ENCODE results near the gene HOXC11.

Gene HOXC11

DNA sequence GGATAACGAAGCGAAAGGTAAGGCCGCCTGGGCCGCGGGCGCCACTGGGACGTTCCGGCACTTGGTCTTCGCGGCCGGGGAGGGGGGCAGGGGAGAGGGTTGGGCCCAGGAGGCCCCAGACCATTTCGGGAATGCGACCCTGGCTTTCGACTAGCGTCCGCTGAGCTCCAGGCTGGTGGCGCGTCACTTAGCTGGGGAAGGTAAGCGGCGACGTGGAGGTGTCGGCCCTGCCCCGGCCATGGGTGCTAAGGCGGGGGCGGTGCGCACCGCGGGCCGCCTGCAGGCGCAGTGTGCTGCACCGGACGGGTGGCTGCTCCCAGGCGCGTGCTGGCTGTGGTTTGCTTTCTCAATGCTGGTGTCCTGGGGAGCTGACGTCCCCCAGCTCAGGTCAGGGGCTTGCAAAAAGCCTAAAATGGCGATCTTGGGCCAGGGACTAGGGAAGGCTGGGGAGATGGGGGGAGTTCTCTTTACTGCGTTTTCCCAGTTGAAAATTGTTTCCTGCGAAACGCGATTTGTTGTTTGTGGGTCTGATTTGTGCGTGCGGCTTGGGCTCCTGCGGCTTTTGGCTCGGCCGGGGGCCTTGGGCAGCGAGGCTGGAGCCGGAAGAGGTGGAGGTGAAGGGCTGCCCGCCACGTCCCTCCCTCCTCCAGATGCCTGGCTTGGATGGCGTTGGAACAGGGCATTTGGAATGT is 13.2 kb downstream of the HOXC11 start:
- DNase-seq: no peak

DNA sequence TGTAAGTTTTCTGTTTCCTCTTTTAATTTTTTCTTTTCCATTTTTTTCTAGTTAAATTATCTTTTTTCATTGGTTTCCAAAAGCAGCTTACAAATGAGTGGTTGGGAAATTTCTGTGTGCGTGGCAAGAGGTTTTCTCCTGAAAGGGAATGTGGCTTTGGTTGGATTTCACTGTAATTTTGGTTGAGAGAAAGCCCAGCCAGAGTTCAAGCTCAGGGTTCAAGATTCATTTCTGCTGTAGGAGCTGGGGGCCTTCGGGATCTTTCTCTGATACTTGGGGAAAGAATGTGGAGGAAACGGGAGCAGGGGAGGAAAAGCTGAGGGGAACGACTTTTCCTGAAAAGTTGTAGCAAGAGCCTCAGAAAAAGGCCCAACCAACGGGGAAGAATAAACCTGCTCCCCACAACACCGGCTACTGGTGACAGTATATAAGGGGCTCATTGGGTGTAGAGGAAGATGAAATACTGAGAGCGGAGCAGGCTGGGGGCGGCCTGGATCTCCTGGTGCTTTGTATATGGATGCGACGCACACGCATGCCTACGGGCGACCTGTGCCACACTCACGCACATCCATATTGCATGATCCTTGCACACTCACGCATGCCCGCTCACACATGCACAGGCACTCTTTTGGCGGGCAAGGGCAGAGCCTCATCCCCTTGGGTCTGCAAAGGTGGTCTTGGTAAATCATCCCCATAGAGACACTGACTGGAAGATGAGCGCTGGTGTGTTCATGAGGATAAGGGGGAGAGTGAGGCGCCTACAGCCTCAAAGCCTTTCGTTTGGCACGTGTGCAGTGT is 14.0 kb downstream of the HOXC11 start:
- no peak for DNase-seq

DNA sequence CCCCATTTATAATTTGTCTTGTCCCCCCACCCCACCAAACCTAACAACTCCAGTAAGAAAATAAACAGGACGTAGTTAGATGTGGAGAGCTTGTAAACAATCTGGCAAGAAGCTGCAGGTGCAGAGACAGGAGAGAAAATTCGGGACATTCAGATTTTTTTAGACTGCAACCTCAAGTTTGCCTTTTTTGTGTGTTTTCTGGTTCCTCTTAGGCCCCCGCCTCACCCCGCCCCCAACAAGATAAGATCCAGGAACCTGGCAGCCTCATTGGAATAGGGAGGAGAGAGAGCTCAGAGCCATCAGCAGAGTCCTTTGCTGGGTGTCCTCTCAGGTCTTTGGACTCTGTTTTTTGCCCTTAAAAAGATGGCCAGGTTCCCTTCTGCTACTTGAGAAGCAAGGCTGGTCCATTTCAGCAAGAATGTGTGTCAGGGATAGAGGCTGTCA is 14.9 kb downstream of the HOXC11 start:
- DNase-seq: no peak

DNA sequence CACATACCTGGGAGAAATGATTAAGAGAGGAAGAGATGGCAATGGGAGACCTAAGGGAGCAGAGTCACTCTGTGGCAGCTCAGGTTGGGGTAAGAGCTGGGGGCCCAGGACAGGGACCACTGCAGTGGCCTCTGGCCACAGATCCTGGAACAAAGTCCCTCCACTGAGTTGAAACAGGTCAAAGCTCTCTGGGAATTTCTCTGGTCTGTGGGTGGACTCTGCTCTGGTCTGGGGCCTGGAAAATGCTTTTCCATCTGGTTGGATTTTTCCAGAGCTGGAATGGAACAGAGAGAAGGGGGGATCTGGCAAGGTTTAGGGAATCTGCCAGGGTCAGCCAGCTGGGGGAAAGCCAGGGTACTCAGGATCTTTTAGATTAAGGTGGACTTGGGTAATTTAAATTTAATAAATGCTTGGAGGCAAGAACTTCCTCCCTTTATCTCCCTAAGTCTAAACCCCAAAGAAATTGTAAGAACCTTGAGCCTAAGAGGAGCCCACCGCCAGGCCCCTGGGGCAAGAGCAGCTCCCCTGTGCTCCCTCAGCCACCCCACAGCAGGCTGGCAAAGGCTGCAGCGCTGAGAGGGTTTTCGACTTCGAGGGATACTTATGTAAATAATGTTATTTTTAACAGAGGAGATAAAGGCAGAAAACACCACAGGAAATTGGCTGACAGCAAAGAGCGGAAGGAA is 15.8 kb downstream of the HOXC11 start:
- no peak for DNase-seq

DNA sequence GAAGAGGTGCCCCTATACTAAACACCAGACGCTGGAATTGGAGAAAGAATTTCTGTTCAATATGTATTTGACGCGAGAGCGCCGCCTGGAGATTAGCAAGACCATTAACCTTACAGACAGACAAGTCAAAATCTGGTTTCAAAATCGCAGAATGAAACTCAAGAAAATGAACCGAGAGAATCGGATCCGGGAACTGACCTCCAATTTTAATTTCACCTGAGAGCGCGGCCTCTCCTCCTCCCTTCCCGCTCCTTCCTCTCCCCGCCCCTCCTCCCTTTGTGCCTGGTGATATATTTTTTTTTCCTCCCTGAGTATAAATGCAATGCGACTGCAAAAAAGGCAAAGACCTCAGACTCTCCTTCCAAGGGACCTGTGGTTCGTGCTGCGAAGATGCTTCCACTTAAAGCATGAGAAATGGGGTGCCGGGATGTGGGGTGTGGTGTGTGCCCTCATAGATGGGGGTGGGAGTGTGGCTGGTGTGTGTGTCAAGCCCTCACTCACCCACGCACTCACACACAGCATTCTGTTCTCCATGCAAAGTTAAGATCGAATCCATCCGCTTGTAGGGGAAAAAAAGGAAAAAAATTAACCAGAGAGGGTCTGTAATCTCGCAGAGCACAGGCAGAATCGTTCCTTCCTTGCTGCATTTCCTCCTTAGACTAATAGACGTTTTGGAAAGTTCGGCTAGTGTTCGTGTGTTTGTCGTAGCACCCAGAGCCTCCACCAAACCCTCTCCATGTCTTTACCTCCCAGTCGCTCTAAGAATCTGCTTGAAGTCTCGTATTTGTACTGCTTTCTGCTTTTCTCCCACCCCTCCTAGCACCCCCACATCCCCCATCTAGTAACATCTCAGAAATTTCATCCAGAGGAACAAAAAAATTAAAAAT is 16.5 kb downstream of the HOXC11 start:
- peak; percentile 44 for DNase-seq

DNA sequence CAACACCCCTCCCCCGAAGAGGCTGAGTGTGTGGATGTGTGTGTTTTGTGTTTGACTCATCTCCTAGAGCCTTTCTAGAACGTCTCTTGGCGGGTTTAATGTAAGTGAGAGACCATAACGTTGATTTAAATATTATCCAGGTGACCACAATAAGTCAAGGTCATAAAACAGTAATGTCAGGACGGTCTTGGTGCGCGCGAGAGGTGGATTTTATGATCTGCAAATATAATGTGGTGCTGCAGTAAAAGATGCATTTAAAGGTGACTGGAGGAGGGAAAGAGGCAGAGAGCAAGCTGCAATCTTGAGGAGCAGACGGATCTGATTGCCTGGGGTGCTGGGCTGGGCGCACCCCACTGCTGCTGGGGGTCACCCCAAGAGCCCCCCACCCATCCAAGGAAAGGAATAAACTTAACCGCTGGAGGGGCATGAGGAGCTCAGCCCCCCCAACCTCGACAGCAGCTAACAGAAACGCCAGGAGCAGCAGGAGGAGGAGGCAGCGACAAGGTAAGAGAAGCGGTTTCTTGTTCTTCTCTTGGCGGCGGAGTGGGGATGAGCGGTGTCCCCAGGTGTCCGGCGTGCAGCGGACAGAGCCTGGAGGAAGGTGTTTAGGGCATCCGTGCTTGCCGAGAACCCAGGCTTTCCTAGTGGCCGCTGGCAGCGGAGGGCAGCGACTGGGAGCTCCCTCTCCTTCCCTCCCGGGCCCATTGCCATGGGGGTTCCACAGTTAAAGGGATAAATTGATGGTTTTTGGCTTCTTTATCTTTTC is 17.6 kb downstream of the HOXC11 start:
- DNase-seq: no peak

DNA sequence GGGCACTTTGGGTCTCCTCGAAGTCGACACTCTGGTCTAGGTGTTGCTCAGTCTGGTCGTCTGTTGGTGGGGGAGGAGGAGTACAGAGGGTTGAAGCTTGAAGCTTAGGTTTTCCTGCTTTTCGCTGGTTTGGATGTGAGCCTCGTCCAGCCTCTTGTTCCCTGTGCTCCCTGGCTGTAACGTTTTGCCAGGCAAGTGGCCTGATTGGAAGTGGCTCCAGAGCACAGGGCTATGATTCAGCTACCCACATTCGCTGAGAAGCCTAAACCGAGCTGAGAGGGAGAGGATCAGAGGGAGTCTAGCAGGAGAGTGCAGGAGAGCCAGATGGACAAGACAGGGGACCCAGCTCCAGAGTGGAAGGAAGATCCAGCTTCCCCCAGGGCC is 18.1 kb downstream of the HOXC11 start:
- DNase-seq: no peak

DNA sequence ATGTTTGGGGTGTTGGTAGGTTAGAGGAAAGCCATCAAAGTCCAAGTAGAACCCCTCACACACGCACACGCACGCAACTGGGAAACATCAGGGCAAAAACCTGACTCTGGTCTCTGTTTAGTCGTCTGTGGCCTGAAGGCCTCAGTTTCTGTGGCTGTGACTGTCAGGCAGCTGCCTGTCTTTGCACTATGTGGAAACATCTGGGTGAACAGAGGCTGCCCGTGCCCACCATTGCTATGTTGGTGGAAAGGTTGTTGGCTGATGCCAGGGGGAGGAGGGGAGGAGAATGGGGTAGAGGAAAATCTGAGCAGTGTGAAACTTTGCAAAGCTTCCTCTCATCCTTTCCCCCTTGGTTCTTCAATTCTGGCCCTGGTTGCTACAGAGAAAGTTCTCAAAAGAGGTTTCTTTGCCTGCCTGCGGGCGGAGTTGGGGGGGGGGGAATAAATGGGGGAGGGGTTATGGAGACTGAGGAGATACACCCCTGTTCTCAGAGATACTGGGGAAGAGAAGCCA is 19.5 kb downstream of the HOXC11 start:
- no peak for DNase-seq

DNA sequence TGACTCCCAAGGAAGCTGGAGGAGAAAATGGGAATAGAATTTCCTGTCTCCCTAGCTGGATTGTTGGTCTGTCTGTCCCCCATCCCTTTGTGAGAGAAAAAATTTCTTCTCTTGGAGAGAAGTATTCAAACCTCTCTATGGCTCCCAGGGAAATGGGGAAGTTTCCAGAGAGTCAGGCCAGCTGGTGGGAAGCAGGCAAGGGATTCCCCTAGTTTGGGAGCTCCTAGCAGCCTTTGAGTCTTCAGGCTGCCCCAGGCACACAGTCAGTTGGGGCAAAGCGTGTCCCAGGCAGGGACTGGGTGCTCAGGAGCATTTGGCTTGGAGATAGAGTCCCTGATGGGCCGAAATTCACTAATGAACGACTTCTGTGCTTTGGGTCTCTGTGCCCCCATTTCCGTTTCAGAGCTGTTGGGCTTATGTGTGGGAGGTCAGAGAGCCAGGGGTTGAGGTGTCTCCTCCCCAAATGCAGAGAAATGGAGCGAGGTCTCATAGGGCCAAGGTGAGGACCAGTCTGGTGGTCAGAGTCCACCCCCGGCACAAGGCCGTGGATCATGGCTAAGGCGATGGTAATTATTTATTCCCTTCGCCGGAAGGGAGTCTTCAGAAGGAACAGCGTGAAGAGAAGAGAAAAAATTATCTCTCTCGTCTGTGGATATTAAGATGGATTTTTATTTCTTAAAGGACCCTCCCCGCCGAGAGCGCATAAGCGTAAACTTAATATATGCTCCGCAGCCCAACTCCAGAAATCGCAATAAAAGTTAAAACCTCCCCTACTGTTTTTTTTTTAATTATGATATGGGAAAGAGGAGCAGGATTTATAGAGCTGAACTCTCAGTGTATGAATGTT is 20.5 kb downstream of the HOXC11 start:
- DNase-seq: no peak

DNA sequence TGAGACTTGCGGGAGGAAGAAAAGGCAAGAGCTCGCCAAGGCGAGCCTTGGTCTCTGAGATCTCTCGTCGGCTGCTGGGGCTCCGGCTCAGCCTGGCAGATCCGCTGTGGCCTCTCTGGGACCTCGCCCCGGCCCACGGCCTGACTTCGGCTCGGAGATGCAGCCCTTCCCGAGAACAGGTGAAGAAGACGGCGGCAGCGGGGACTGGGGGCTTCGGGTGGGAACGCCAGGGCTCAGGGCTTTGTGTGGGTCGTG is 21.0 kb downstream of the HOXC11 start:
- no peak for DNase-seq

DNA sequence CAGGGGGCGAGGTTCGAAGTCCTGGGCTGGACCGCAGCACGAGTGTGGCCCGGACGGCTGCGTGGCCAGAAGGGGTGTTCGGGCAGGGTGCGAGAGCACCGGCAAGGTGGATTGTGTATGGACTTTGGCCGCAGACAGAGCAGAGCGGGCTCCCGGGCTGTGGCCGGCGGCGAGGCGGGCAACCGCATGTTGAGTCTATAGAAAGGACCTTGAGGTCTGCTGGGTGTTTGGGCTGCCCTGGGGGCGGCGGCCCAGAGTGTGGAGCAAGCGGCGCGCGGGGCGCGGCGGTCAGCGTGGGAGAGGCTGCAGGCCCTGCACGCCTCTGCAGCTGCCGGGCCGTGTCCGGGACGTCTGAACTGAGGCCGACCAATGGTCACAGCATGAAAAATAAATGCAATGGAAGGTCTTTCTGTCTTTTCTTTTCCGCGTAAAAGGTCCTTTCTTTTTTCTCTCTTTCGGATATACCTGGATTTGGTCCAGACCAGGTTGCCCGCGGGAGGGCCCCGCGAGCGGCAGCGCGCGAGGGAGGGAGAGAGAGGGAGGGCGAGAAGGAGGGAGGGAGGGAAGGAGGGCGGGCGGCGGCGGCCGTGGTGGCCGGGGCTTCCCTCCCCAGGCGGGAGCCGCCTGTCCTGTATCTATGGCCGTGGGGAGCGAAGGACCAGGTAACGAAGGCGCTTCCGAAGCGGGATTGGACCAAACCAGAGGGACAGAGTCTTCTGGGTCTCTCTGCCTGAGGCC is 21.5 kb downstream of the HOXC11 start:
- no peak for DNase-seq

DNA sequence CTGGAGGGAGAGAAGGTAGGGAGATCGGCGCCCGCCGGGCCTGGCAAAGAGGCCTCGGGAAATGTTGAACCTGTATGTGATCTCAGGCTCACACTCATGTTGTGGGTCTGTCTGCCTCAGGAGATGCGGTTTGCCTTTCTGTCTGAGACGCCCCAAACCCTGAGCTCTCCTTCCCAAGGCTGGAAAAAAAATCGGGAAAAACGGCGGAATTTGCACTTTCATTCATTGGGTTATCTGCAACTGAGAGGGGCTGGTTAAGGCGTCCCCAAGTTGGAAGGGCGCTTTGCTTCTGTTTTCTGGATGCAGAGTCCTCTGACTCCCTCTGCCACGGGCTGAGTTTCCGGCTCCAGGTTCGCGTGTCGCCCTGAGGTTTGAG is 22.1 kb downstream of the HOXC11 start:
- DNase-seq: no peak

DNA sequence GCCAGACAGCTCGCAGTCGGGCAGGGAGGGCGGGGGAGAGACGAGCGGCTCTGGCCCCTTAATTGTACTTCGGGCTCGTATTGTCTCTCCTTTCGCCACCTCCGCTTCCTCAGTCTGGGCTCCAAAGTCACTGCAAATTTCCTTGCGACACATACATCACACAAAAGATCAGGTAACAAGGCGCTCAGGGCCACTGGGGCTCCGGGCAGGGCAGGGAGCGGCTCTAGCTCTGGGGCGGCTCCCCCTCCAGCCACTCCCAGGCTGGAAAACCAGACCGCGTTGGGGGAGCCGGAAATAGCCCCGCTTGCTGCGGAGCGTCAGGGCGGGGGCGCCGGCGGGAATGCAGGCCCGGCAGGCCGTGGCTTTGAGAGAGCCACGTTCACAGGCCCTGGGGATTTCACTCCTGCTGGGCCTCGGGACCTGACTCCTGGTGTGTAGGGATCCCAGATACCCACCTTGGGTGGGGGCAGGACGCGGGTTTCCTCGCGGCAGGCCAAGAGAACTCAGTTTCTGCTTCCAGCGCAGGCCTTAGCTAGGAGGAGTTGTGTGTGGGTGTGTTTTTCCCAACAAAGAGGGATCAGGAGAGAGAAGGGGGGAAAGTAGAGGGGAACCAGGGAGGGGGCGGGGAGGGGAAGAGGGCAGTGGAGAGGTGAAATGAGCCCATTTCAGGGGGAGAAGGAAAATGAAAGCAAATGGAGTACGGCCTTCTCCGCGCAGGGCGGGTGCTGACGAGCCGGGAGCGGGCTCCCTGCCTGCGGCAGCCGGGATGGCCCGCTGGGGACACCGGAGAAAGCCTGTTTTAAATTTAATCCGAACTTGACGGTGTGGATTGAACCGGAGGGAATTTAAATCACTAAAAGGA is 22.7 kb downstream of the HOXC11 start:
- DNase-seq: no peak

DNA sequence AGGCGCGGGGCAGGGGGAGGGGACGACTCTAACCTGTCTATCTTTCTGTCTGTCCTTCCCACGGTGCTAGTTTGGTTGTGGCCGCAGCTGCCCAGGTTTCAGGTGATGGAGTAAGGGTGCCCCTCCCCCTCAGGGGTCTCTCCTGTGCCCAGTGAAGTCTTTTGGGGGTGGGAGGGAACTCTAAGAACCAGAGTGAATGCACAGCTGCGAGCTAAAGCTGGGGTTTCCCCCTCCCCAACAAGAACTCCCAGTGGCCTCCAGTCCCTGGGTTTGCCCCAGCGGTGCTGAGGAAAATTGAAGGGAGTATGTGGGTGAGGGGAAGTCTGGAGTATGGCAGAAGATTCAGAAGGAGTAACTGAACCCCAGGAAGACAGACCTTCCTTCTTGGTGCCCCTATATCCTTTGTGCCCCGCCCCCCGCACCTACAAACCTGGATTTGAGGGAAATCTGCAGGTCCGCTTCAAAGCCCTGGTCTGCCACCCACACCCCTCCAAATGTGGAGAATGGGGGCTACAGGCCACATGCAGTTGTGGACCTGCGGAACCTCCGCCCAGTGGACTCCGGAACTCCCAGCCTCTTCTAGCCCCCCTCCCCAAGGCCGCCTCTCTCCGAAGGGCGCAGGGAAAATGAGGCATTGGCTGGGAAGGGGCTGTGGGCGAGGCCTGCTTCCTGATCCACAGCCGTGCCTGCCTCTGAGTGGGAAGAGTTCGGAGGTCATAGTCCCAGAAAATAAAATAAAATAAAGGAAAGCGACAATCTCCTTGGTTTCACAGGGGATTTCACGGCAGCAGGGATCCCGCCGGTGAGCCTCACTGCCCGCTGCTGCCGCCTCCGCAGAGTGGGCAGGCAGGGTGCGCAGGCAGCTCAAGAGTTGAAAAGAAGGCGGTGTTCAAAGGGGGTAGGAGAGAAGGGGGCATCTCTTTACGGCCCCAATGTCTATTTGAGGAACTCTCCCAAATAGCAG is 23.6 kb downstream of the HOXC11 start:
- no peak for DNase-seq

DNA sequence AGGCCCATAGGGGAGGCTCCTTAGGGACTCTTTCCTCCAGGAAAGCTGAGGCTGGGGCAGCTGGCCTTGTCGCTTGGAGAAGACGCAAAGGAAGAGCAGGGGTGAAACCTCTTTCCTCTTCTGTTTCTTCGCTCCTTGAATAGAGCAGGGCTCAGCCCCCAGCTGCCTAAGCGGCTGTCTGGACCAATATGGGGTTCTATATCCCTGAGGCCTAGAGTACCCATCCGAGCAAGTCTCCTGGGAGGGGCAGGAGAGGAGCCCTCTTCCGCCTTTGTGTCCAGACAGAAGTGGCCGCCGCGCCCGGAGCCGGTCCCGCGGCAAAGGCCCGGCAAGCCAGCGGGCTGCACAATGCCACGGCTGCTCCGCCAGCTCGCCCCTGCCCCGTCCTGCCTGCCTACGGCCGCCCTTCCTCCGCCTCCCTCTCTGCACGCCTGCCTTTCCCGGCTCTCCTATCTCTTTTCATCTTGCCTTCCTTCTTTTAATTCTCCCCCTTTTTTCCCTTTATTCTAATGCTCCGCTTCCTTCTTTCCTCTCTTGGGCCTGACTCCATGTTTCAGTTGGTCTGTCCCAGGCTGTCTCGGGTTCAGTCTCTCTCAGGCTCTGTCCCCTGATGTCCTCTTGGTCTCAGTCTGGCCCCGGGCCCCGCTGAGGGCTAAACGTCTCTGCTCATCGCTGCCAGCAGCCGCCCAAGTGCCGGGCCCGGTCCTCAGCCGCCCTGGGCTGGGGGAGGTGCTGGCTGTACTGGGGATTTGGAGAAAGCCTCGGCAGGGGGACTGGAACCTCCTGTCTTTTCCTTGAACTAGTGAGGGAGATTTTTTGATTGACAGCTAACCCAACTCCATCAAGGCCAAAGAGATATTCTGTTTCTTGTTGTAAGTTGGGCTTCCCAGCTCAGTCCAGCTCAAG is 24.5 kb downstream of the HOXC11 start:
- no peak for DNase-seq

DNA sequence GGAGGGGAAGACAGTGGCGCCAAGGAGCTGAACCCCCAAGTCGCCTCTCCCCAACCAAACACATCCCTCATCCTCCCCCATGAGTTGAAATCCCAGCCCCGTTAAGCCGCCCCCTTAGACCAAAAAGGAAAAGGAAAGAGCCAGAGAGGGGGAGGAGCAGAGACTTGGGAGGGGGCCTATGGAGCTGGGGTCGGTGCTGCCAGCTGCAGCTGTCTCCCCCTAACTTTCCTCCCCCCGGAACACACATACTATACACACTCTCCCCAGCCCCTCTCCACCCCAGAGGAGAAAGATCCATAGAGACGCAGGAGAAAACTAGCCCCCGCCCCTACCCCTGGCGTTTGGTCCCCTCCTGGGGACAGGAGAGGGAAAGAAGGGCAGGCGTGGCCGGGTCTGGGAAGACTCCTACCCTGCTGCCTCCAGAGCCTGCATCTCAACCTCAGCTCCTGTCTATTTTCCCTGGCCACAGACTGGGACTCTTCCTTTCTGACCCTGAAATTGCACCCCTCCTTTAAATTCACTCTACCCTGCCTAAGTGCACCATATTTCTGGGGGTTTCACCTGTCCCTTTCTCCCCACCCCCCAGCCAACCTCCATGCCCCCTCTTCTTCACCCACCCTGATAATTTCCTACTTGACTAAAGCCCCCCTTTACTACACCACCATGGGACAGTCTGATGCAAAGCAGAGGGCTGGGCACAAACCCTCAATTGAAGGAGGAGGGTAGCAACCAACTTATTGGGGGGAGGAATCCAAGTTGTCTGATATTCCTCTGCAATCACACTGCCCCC is 25.4 kb downstream of the HOXC11 start:
- no peak for DNase-seq

DNA sequence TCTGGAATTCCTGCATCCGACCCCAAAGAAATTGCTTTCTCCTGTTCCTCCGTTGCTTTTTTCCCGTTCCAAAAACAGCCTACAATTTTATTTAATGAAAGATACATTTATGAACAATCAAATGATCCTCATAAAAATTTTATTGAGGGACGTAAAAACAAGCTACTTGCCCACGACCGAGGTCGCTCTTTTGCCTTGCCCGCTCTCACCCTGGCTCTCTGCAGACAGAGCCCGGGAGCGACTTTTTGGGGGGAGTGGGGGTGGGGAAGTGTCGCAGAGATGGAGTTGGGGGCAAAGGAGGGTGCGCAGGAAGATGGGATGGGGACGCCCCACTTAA is 25.9 kb downstream of the HOXC11 start:
- no peak for DNase-seq
